HepG2 (cell line): ENCODE measurements around the gene NR3C2. TPM values are rescaled to one million over a fixed set of nuclear protein-coding genes. Genes with fewer than 3 reads are reported as not detected.
A peak's percentile ranks its signal among the peaks of the same experiment; 100 is the strongest.

Experiments
- ARID3A ChIP-seq: IDR thresholded peaks from 2 replicates; pipeline ENCODE4 v1.6.1; 2012; ENCODE audit warnings: low read depth, low read length, improper control_type of control experiment
- ASH2L ChIP-seq: fragments of 300-600, 200-600 bp; sonication (generic); IDR thresholded peaks from 2 replicates; pipeline ENCODE4 v1.7.0; 2017; ENCODE audit warnings: low read depth, mild to moderate bottlenecking, moderate library complexity, mixed read lengths, low read length; ENCODE audit not compliant: insufficient read length
- EP300 ChIP-seq, 3 experiments: sonication (generic) in 1 of 3; formaldehyde crosslinking in 1 of 3; IDR thresholded peaks; 2 replicates each; pipeline versions ENCODE4 v1.5.1 to v1.6.1; 2011 to 2020; ENCODE audit warnings: low read depth in 2 of 3, low read length in 2 of 3, borderline replicate concordance in 1 of 3, improper control_type of control experiment in 1 of 3, mild to moderate bottlenecking in 1 of 3, missing genetic modification reagents in 1 of 3, moderate library complexity in 1 of 3
- FOXP1 ChIP-seq, 2 experiments: fragments of 450-650 bp in 1 of 2; IDR thresholded peaks; 2 replicates each; pipeline ENCODE4 v1.6.1; 2017 to 2018; ENCODE audit warnings: antibody characterized with exemption in 1 of 2
- HIC2 ChIP-seq: sonication (generic); formaldehyde crosslinking; IDR thresholded peaks from 2 replicates; pipeline ENCODE4 v1.9.0; 2022; ENCODE audit warnings: low read depth, missing genetic modification reagents
- MIXL1 ChIP-seq: IDR thresholded peaks from 2 replicates; pipeline ENCODE4 v1.6.1; 2016
- RARA ChIP-seq: IDR thresholded peaks from 2 replicates; pipeline ENCODE4 v1.6.1; 2016; ENCODE audit warnings: missing genetic modification reagents, missing compliant biosample characterization
- YEATS2 ChIP-seq: sonication (generic); formaldehyde crosslinking; IDR thresholded peaks from 2 replicates; pipeline ENCODE4 v1.4.0; 2020; ENCODE audit warnings: missing genetic modification reagents, borderline replicate concordance
- ZBTB37 ChIP-seq: sonication (generic); formaldehyde crosslinking; IDR thresholded peaks from 2 replicates; pipeline ENCODE4 v1.4.0; 2020; ENCODE audit warnings: mild to moderate bottlenecking, missing genetic modification reagents
- ZSCAN12 ChIP-seq: sonication (generic); formaldehyde crosslinking; IDR thresholded peaks from 2 replicates; pipeline ENCODE4 v1.9.0; 2021; ENCODE audit warnings: mild to moderate bottlenecking, missing genetic modification reagents
- polyA plus RNA-seq, 8 experiments: library from polyadenylated mRNA; depleted of rRNA in 3 of 8; stranded (reverse) in 7 of 8; unstranded in 1 of 8; fragments of >200 nt; fragmentation: Illumina TruSeq in 4 of 8; extraction: Trizol in 4 of 8; gene quantifications; 2 replicates each; pipeline versions ENCODE4 v1.2.1 to v1.2.3, GENCODE V29; 2011 to 2016; ENCODE audit warnings: low read depth in 4 of 8, missing spikeins in 1 of 8, mixed read lengths in 1 of 8; ENCODE audit not compliant: insufficient read depth in 1 of 8
- total RNA-seq, 5 experiments: library from RNA; depleted of rRNA; stranded (reverse); fragments of >200 nt; fragmentation: Illumina TruSeq; extraction: Trizol; gene quantifications; 2 replicates each; pipeline ENCODE4 v1.2.3, GENCODE V29; 2016; ENCODE audit warnings: low read depth in 1 of 5
- TF ChIP-seq, protein P1 (sequence below): IDR thresholded peaks from 2 replicates; pipeline ENCODE4 v1.6.1; 2016; ENCODE audit warnings: low read depth, missing genetic modification reagents, missing compliant biosample characterization
- TF ChIP-seq, protein P2 (sequence below), 2 experiments: sonication (generic) in 1 of 2; formaldehyde crosslinking in 1 of 2; IDR thresholded peaks; 2 replicates each; pipeline versions ENCODE4 v1.4.0 to v1.6.1; 2016 to 2020; ENCODE audit warnings: borderline replicate concordance in 1 of 2, low read depth in 1 of 2, mild to moderate bottlenecking in 1 of 2, missing genetic modification reagents in 1 of 2

Gene NR3C2
- total and polyA plus RNA-seq, 2 of the 13 experiments (the other 11 are each of a cell fraction or from before 2014, with no cell fraction given) = 0.26 to 0.46 TPM

- TF ChIP-seq, protein P1, sequence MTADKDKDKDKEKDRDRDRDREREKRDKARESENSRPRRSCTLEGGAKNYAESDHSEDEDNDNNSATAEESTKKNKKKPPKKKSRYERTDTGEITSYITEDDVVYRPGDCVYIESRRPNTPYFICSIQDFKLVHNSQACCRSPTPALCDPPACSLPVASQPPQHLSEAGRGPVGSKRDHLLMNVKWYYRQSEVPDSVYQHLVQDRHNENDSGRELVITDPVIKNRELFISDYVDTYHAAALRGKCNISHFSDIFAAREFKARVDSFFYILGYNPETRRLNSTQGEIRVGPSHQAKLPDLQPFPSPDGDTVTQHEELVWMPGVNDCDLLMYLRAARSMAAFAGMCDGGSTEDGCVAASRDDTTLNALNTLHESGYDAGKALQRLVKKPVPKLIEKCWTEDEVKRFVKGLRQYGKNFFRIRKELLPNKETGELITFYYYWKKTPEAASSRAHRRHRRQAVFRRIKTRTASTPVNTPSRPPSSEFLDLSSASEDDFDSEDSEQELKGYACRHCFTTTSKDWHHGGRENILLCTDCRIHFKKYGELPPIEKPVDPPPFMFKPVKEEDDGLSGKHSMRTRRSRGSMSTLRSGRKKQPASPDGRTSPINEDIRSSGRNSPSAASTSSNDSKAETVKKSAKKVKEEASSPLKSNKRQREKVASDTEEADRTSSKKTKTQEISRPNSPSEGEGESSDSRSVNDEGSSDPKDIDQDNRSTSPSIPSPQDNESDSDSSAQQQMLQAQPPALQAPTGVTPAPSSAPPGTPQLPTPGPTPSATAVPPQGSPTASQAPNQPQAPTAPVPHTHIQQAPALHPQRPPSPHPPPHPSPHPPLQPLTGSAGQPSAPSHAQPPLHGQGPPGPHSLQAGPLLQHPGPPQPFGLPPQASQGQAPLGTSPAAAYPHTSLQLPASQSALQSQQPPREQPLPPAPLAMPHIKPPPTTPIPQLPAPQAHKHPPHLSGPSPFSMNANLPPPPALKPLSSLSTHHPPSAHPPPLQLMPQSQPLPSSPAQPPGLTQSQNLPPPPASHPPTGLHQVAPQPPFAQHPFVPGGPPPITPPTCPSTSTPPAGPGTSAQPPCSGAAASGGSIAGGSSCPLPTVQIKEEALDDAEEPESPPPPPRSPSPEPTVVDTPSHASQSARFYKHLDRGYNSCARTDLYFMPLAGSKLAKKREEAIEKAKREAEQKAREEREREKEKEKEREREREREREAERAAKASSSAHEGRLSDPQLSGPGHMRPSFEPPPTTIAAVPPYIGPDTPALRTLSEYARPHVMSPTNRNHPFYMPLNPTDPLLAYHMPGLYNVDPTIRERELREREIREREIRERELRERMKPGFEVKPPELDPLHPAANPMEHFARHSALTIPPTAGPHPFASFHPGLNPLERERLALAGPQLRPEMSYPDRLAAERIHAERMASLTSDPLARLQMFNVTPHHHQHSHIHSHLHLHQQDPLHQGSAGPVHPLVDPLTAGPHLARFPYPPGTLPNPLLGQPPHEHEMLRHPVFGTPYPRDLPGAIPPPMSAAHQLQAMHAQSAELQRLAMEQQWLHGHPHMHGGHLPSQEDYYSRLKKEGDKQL (CRISPR knock-in tag) = 0 out of 2 replicates have a peak, but pooled peaks have one; percentile 27
- no peak for TF ChIP-seq ZBTB37
- peak in 1 of 2 experiments; percentile 83; a peak in 2 of 4 replicates for TF ChIP-seq EP300 (IDR thresholded peaks at IDR 0.05; ENCODE audit: low read depth in 2 of 2, low read length in 2 of 2)
- TF ChIP-seq EP300 (CRISPR knock-in tag; IDR thresholded peaks at IDR 0.05; ENCODE audit: borderline replicate concordance) = peak; percentile 42; the same call in 1 of the 2 replicates
- TF ChIP-seq ASH2L = peak; percentile 32
- 0 out of 2 replicates have a peak, but pooled peaks have one; percentile 15 for TF ChIP-seq ARID3A
- no peak for TF ChIP-seq FOXP1 (IDR thresholded peaks at IDR 0.05)
- TF ChIP-seq FOXP1 (CRISPR knock-in tag; IDR thresholded peaks at IDR 0.05) = peak; percentile 74; the same call in 1 of the 2 replicates
- TF ChIP-seq RARA (CRISPR knock-in tag) = no peak; the same call in 1 of the 2 replicates
- TF ChIP-seq MIXL1 (CRISPR knock-in tag) = peak; percentile 54; the same call in 1 of the 2 replicates
- TF ChIP-seq HIC2 (CRISPR knock-in tag) = peak; percentile 48; the same call in 1 of the 2 replicates
- no peak for TF ChIP-seq ZSCAN12 (CRISPR knock-in tag)
- TF ChIP-seq, protein P2, sequence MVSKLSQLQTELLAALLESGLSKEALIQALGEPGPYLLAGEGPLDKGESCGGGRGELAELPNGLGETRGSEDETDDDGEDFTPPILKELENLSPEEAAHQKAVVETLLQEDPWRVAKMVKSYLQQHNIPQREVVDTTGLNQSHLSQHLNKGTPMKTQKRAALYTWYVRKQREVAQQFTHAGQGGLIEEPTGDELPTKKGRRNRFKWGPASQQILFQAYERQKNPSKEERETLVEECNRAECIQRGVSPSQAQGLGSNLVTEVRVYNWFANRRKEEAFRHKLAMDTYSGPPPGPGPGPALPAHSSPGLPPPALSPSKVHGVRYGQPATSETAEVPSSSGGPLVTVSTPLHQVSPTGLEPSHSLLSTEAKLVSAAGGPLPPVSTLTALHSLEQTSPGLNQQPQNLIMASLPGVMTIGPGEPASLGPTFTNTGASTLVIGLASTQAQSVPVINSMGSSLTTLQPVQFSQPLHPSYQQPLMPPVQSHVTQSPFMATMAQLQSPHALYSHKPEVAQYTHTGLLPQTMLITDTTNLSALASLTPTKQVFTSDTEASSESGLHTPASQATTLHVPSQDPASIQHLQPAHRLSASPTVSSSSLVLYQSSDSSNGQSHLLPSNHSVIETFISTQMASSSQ (IDR thresholded peaks at IDR 0.05; ENCODE audit: low read depth) = no peak
- TF ChIP-seq, protein P2 (CRISPR knock-in tag; IDR thresholded peaks at IDR 0.05; ENCODE audit: borderline replicate concordance) = peak; percentile 35; the same call in 1 of the 2 replicates
- 0 out of 2 replicates have a peak, but pooled peaks have one; percentile 33 for TF ChIP-seq YEATS2 (CRISPR knock-in tag)
These were observed 66.1 kb downstream of the NR3C2 start (continued) for GRCh38 chr4:148376151-148376550.
